ENCODE results near the gene INTS7. TPM values are rescaled to one million over a fixed set of nuclear protein-coding genes. Genes with fewer than 3 reads are reported as not detected.

Gene INTS7
- total and polyA plus RNA-seq, 12 donors: 6.3 to 24.5 (median 12.2) TPM

DNA sequence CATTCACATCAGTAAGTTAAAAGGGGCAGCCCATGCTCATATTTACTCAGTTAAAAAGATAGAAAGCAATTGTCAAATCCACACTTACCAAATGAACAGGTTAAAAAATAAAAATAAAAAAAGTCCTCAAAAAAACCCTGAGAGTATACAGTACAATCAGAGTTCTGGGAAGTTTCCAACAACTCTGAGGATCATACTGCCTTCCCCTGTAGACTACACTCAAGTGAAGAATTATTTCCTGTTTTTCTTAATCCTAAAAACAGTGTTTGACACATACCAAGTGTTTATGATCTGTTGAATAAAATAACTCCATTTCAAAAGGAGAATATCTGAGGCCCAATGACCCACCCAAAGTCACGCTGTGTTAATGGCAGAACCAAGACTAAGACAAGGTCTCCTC is 61.8 kb downstream of the INTS7 start:
- 74 to 97% (median 83%) methylated on average over 1 of the region's 1 CpG for WGBS, 4 donors
- DNase-seq: no peak
- no peaks in the 10 kb centered on the region for H3K27me3 ChIP-seq
- no peaks in the 10 kb centered on the region for H3K9me3 ChIP-seq (replicated peaks in 1 of 3)
- TF ChIP-seq CTCF (IDR thresholded peaks at IDR 0.05): no peak
- no peak for TF ChIP-seq POLR2A (IDR thresholded peaks at IDR 0.05)
- intact Hi-C loops (cut with DNase I): no loop called here
- no peaks in the 10 kb centered on the region for H3K36me3 ChIP-seq (replicated peaks in 1 of 2)
- no peak overlapping the region for H3K27ac ChIP-seq
- H3K4me1 ChIP-seq (replicated peaks in 1 of 2): peaks cover 13 to 15% of the 10 kb centered on the region in 2 donors
- no peak overlapping the region for H3K4me3 ChIP-seq

DNA sequence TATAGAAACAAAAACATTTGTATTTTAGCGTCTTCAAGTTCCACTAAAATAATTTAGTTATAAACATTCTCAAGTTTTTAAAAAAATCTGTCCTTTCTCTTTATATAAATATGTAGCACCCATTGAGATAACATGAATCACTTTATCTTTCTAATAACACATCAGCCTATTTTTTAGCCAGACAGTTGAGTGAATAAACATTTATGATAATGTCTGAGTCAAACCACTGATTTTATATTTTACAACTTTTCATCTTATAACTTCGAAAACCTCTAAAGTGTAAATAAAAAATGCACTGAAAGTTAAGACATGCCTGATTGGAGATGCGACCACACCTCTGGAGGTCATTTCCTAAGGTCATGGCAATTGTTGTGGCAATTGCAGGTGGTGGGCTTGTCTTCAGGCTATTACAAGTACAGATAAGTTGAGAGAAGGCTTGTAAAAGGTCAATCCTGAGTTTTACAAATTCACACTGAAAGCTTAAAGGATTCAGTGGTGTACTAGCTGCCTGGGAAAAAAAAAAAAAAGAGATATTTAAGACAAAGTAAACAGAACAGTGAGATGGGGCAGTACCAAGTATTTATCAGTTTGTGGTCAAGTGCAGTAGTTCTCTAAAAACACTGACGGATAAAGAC is 67.0 kb downstream of the INTS7 start:
- Histone ChIP-seq H3K4me3 (no peak overlapping the region), H3K9me3 (replicated peaks in 1 of 3) (no peaks in the 10 kb centered on the region), H3K27me3 (no peaks in the 10 kb centered on the region), H3K36me3 (replicated peaks in 1 of 2) (no peaks in the 10 kb centered on the region), H3K27ac (no peak overlapping the region), H3K4me1 (replicated peaks in 1 of 2) (no peaks in the 10 kb centered on the region)
- intact Hi-C loops (cut with DNase I): no loop called here
- TF ChIP-seq CTCF (IDR thresholded peaks at IDR 0.05): no peak
- TF ChIP-seq POLR2A (IDR thresholded peaks at IDR 0.05): no peak
- 85 to 90% (median 88%) methylated on average over 4 of the region's 4 CpGs for WGBS, 4 donors
- DNase-seq: no peak

GRCh38 chr1:211967704-211968103 is 67.7 kb downstream of the INTS7 start:
- no peaks in the 10 kb centered on the region for H3K36me3 ChIP-seq (replicated peaks in 1 of 2)
- no peak for TF ChIP-seq CTCF (IDR thresholded peaks at IDR 0.05)
- no peak for TF ChIP-seq POLR2A (IDR thresholded peaks at IDR 0.05)
- H3K4me3 ChIP-seq: no peak overlapping the region
- H3K9me3 ChIP-seq (replicated peaks in 1 of 3): no peaks in the 10 kb centered on the region
- no peaks in the 10 kb centered on the region for H3K4me1 ChIP-seq (replicated peaks in 1 of 2)
- DNase-seq: no peak
- H3K27ac ChIP-seq: no peak overlapping the region
- no peaks in the 10 kb centered on the region for H3K27me3 ChIP-seq
- WGBS, 4 donors: 84 to 97% (median 89%) methylated on average over 3 of the region's 3 CpGs
- intact Hi-C loops (cut with DNase I): no loop called here

DNA sequence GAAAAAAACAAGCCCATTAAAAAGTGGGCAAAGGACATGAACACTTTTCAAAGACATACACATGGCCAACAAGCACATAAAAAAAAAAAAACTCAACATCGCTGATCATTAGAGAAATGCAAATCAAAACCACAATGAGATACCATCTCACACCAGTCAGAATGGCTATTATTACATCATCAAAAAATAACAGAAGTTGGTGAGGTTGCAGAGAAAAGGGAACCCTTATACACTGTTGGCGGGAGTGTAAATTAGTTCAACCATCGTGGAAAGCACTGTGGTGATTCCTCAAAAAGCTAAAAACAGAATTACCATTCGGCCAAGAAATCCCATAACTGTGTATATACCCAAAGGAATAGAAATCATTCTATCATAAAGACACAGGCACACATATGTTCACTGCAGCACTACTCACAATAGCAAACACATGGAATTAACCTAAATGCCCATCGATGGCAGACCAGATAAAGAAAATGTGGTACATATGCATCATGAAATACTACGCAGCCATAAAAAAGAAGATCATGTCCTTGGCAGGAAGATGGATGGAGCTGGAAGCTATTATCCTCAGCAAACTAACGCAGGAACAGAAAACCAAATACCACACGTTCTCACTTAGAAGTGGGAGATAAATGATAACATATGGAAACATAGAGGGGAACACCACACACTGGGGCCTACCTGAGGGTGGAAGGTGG is 70.1 kb downstream of the INTS7 start:
- intact Hi-C loops (cut with DNase I): no loop called here
- TF ChIP-seq POLR2A (IDR thresholded peaks at IDR 0.05) (no peak), CTCF (IDR thresholded peaks at IDR 0.05) (no peak)
- Histone ChIP-seq H3K9me3 (replicated peaks in 1 of 3) (no peaks in the 10 kb centered on the region), H3K36me3 (replicated peaks in 1 of 2) (no peaks in the 10 kb centered on the region), H3K27ac (no peak overlapping the region), H3K4me1 (replicated peaks in 1 of 2) (no peaks in the 10 kb centered on the region), H3K4me3 (no peak overlapping the region), H3K27me3 (no peaks in the 10 kb centered on the region)
- no peak for DNase-seq
- WGBS, 4 donors: 85 to 92% (median 88%) methylated on average over 8 of the region's 8 CpGs

All from adrenal gland (tissue), 12 donors.